ENCODE data around the gene IDS.

Gene IDS

DNA sequence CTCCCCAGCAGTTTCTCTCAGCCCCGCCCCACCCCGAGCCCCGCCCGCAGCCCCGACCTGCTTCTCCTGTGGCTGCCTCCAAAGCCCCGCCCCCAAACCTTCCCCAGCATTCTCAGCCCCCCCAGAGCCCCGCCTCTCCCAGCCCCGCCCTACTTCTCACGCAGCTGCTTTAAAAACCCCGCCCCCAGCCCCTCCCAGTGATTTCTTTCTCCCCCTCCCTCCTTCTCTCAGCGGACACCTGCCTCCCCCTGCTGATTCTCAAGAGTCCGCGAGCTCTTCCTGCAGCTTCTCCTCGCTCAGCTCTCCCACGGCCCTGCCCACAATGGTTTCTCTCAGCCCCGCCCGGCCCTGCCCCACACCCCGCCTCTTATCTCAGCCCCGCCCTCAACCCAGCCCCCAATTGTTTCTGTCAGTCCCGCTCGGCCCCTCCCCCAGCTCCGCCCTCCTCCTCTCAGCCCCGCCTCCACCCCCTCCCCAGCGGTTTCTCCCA, 35.1 kb upstream of the IDS start (continued):
- no peak for TF ChIP-seq ZNF366 (tag by site-specific recombination; conservative IDR thresholded peaks at IDR 0.05)
- TF ChIP-seq, protein P1, sequence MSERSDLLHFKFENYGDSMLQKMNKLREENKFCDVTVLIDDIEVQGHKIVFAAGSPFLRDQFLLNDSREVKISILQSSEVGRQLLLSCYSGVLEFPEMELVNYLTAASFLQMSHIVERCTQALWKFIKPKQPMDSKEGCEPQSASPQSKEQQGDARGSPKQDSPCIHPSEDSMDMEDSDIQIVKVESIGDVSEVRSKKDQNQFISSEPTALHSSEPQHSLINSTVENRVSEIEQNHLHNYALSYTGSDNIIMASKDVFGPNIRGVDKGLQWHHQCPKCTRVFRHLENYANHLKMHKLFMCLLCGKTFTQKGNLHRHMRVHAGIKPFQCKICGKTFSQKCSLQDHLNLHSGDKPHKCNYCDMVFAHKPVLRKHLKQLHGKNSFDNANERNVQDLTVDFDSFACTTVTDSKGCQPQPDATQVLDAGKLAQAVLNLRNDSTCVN (tag by site-specific recombination; optimal IDR thresholded peaks at IDR 0.05) = no peak
- TF ChIP-seq, protein P2, sequence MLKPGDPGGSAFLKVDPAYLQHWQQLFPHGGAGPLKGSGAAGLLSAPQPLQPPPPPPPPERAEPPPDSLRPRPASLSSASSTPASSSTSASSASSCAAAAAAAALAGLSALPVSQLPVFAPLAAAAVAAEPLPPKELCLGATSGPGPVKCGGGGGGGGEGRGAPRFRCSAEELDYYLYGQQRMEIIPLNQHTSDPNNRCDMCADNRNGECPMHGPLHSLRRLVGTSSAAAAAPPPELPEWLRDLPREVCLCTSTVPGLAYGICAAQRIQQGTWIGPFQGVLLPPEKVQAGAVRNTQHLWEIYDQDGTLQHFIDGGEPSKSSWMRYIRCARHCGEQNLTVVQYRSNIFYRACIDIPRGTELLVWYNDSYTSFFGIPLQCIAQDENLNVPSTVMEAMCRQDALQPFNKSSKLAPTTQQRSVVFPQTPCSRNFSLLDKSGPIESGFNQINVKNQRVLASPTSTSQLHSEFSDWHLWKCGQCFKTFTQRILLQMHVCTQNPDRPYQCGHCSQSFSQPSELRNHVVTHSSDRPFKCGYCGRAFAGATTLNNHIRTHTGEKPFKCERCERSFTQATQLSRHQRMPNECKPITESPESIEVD (tag by site-specific recombination; IDR thresholded peaks at IDR 0.05) = no peak
- TF ChIP-seq ZBTB8A (tag by site-specific recombination; IDR thresholded peaks at IDR 0.05) = no peak
- TF ChIP-seq, protein P3, sequence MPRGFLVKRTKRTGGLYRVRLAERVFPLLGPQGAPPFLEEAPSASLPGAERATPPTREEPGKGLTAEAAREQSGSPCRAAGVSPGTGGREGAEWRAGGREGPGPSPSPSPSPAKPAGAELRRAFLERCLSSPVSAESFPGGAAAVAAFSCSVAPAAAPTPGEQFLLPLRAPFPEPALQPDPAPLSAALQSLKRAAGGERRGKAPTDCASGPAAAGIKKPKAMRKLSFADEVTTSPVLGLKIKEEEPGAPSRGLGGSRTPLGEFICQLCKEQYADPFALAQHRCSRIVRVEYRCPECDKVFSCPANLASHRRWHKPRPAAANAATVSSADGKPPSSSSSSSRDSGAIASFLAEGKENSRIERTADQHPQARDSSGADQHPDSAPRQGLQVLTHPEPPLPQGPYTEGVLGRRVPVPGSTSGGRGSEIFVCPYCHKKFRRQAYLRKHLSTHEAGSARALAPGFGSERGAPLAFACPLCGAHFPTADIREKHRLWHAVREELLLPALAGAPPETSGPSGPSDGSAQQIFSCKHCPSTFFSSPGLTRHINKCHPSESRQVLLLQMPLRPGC (tag by site-specific recombination; IDR thresholded peaks at IDR 0.05) = no peak
- TF ChIP-seq ZNF132 (tag by site-specific recombination; IDR thresholded peaks at IDR 0.05; ENCODE audit: borderline replicate concordance) = no peak
- TF ChIP-seq BCL11B (tag by site-specific recombination; IDR thresholded peaks at IDR 0.05; ENCODE audit: low read depth) = no peak
- TF ChIP-seq ZIC2 (tag by site-specific recombination; IDR thresholded peaks at IDR 0.05) = peak; percentile 48
- no peak for TF ChIP-seq ZNF792 (tag by site-specific recombination; IDR thresholded peaks at IDR 0.05)
- TF ChIP-seq, protein P4, sequence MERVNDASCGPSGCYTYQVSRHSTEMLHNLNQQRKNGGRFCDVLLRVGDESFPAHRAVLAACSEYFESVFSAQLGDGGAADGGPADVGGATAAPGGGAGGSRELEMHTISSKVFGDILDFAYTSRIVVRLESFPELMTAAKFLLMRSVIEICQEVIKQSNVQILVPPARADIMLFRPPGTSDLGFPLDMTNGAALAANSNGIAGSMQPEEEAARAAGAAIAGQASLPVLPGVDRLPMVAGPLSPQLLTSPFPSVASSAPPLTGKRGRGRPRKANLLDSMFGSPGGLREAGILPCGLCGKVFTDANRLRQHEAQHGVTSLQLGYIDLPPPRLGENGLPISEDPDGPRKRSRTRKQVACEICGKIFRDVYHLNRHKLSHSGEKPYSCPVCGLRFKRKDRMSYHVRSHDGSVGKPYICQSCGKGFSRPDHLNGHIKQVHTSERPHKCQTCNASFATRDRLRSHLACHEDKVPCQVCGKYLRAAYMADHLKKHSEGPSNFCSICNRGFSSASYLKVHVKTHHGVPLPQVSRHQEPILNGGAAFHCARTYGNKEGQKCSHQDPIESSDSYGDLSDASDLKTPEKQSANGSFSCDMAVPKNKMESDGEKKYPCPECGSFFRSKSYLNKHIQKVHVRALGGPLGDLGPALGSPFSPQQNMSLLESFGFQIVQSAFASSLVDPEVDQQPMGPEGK (tag by site-specific recombination; IDR thresholded peaks at IDR 0.05) = peak; percentile 60

DNA sequence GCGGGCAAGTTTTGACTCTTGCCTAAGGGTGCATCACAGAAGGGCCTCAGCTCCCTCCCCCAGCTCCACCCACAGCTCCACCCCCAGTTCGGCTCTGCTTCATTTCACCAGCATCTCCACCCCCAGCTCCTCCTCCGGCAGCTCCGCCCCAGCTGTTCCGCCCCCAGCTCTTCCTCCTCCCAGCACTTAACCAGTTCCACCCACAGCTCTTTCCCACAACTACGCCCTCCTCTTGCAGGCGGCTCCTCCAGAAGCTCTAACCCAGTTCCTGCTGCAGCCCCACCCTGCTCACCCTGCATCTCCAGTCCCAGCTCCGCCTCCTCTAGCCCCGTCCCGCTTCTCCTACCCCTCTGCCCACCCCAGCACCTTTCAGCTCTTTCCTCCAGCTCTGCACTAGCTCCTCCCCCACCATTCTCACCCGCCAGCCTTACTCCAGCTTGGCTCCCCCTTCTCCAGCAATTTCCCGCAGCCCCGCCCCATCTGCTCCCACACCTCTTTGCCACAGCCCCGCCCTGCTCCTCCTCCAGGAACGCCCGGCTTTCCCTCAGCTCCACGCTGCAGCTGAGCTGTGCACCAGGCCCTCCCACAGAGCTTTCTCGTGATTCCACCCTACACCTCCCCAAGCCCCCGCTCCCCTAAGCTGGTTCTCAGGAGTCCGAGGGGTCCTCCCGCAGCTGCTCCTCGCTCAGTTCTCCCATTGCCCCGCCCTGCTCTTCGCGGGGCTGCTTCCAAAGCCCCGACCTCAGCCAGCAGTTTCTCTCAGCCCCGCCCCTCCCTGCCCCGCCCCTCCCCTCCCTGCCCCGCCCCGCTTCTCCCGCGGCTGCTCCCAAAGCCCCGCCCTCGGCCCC, 34.4 kb upstream of the IDS start:
- Histone ChIP-seq H3K9me3 (ENCODE audit: control insufficient read depth, insufficient read depth, low read depth, low read length) (no peaks in the 10 kb centered on the region), H3K4me3 (ENCODE audit: low read depth, low read length) (peak overlapping the region; percentile 44), H3K27ac (ENCODE audit: extremely low read depth, low read depth, low read length) (peak overlapping the region; percentile 43; the same call in 1 of the 2 replicates), H3K36me3 (ENCODE audit: control insufficient read depth in 2 of 2, insufficient read depth in 1 of 2, low read length in 2 of 2) (peaks cover 0 to 8% of the 10 kb centered on the region in 2 experiments; a peak in 1 of 3 replicates), H3K4me1 (ENCODE audit: control insufficient read depth, insufficient read depth, low read length) (no peaks in the 10 kb centered on the region)
- ChIA-PET POLR2A (interaction anchor here (0.5 to 3.2 kb wide), 10 partner anchors 14 to 1029 kb away, joined by 3 to 51 read pairs (median 3); partner anchors contain the start of genes EOLA2, IDS and MTM1), CTCF (interaction anchor here (0.5 to 2.0 kb wide), 4 partner anchors 11 to 1494 kb away, joined by 3 to 12 read pairs (median 4); no protein-coding TSS in a partner anchor)
- TF ChIP-seq, protein P5, sequence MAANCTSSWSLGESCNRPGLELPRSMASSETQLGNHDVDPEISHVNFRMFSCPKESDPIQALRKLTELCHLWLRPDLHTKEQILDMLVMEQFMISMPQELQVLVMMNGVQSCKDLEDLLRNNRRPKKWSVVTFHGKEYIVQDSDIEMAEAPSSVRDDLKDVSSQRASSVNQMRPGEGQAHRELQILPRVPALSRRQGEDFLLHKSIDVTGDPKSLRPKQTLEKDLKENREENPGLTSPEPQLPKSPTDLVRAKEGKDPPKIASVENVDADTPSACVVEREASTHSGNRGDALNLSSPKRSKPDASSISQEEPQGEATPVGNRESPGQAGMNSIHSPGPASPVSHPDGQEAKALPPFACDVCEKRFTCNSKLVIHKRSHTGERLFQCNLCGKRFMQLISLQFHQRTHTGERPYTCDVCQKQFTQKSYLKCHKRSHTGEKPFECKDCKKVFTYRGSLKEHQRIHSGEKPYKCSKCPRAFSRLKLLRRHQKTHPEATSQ (tag by site-specific recombination; IDR thresholded peaks at IDR 0.05) = no peak
- TF ChIP-seq, protein P6, sequence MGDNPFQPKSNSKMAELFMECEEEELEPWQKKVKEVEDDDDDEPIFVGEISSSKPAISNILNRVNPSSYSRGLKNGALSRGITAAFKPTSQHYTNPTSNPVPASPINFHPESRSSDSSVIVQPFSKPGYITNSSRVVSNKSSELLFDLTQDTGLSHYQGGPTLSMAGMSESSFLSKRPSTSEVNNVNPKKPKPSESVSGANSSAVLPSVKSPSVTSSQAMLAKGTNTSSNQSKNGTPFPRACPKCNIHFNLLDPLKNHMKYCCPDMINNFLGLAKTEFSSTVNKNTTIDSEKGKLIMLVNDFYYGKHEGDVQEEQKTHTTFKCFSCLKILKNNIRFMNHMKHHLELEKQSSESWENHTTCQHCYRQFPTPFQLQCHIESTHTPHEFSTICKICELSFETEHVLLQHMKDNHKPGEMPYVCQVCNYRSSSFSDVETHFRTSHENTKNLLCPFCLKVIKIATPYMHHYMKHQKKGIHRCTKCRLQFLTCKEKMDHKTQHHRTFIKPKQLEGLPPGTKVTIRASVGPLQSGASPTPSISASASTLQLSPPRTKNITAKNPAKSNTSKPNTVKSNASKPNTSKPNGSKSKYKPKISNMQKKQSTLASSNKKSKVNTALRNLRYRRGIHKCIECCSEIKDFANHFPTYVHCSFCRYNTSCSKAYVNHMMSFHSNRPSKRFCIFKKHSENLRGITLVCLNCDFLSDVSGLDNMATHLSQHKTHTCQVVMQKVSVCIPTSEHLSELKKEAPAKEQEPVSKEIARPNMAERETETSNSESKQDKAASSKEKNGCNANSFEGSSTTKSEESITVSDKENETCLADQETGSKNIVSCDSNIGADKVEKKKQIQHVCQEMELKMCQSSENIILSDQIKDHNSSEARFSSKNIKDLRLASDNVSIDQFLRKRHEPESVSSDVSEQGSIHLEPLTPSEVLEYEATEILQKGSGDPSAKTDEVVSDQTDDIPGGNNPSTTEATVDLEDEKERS (tag by site-specific recombination; IDR thresholded peaks at IDR 0.05) = no peak
- TF ChIP-seq ZNF23 (tag by site-specific recombination; IDR thresholded peaks at IDR 0.05; ENCODE audit: borderline replicate concordance) = no peak
- TF ChIP-seq KLF9 (tag by site-specific recombination; IDR thresholded peaks at IDR 0.05; ENCODE audit: low read depth) = peak; percentile 68
- TF ChIP-seq, protein P7, sequence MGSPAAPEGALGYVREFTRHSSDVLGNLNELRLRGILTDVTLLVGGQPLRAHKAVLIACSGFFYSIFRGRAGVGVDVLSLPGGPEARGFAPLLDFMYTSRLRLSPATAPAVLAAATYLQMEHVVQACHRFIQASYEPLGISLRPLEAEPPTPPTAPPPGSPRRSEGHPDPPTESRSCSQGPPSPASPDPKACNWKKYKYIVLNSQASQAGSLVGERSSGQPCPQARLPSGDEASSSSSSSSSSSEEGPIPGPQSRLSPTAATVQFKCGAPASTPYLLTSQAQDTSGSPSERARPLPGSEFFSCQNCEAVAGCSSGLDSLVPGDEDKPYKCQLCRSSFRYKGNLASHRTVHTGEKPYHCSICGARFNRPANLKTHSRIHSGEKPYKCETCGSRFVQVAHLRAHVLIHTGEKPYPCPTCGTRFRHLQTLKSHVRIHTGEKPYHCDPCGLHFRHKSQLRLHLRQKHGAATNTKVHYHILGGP (tag by site-specific recombination; IDR thresholded peaks at IDR 0.05) = no peak
- TF ChIP-seq OSR2 (tag by site-specific recombination; IDR thresholded peaks at IDR 0.05) = peak; percentile 72; the same call in 1 of the 2 replicates
- no peak for TF ChIP-seq ZNF791 (tag by site-specific recombination; IDR thresholded peaks at IDR 0.05)
- TF ChIP-seq ZSCAN30 (tag by site-specific recombination; IDR thresholded peaks at IDR 0.05) = no peak
- TF ChIP-seq ZNF138 (tag by site-specific recombination; IDR thresholded peaks at IDR 0.05; ENCODE audit: borderline replicate concordance) = no peak
- peak; percentile 99 for TF ChIP-seq EGR2 (tag by site-specific recombination; IDR thresholded peaks at IDR 0.05; ENCODE audit: low read depth)
- no peak for TF ChIP-seq ZBTB8A (tag by site-specific recombination; IDR thresholded peaks at IDR 0.05)
- no peak for TF ChIP-seq ZNF221 (tag by site-specific recombination; IDR thresholded peaks at IDR 0.05; ENCODE audit: borderline replicate concordance)

Measured in HEK293 (cell line).